DOHH2 (cell line): ENCODE data around the gene MYL4.

Experiments used
- CTCF ChIP-seq: fragments of 200-600 bp; sonication (generic); IDR thresholded peaks from one replicate; pipeline ENCODE4 v1.5.1; 2014; ENCODE audit warnings: antibody characterized with exemption, mild to moderate bottlenecking, low read depth, low read length; ENCODE audit not compliant: poor library complexity, severe bottlenecking
- EZH2phosphoT487 ChIP-seq: fragments of 200-600 bp; sonication (generic); IDR thresholded peaks from 2 replicates; pipeline ENCODE4 v1.6.1; 2017; ENCODE audit warnings: borderline replicate concordance, mild to moderate bottlenecking, antibody characterized with exemption, low read length, moderate library complexity, mixed read lengths

- no peak for TF ChIP-seq CTCF
- TF ChIP-seq EZH2phosphoT487 = no peak
Observed at GRCh38 chr17:47172696-47173565, 36.2 kb upstream of the MYL4 start.
